ENCODE results near the gene PARP6.
A peak's percentile ranks its signal among the peaks of the same experiment; 100 is the strongest.

Gene PARP6

DNA sequence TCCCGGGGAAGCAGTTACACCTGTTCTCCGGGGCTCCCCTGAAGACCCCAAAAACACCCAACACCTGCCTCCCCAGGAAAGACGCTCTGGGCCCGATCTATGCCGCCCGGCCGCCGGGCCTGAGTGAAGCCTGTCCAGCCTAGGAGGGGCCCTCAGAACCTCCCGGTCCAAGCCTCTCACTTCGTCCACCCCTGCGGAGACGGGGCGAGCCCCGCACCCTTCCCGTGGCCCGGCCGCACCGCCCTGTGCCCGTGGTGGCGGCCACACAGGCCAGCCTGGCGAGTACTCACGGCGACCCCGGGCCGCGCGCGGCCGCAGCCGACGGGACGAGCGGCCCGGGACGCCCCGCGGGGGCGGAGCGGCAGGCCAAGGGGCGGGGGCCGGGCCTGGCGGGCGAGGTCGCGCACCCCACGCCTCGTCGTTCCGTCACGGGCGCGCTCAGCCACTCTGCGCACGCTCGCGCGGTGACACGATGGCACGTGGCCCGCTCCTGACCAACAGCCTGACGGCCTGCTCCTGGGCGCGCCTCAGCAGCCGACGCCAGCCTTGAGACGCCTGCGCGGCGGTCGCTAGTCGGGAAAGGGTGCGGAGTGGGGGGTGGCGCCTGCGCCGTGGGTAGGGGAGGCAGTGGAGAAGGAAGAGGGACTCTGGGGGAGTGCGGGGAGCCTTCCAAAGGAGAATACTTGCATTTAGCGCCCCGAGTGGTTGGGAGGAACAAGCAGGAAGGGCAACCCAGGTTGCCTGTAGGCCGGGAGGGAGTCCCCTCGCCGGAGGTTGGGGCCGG lies at the start of gene PARP6:
Gene PARP6, minus strand, starts transcription at position 342 of the 784 bp plus-strand sequence. CDS start 5,077 bp downstream, outside the sequence.
- DNase-seq, result peak; percentile 77

DNA sequence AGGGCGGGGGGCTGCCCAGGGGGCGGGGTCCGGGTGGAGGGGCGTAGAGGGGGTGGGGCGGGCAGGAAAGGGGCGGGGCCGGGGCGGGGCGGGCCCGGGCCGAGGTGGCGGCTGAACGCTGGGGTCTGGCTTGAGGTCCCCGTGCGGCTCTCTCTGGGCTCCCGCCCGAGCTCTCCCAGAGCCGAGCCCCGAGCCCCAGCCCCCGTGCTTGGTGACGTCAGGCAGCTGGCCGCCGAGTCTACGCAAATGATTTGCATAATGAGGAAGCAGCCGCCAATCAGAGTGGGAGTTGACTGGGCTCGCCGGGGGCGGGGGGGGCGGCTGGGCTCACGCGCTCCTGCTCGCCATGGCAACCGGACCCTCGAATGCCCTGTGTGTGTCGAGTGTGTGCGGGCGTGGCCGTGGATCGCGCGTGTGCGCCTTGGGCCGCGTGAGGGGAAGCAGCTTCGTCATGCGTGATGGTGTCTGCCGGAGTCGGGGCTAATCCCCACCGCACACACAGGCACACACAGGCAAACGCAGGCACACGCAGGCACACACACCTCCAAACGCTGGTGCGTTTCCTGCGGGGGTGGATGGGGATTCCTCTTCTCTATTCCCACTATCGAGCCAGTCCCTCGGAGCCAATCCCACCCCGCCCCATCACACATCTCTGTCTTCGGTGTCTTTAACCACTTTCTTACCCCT lies 47.8 kb upstream of the PARP6 start, which contains the start of gene CELF6:
Gene CELF6, minus strand, starts transcription at position 173 of the 687 bp plus-strand sequence. CDS start 283 bp downstream, outside the sequence.
- DNase-seq, result peak; percentile 31

- DNase-seq, result no peak
Measured at GRCh38 chr15:72319360-72319984, 47.1 kb upstream of the PARP6 start.

DNA sequence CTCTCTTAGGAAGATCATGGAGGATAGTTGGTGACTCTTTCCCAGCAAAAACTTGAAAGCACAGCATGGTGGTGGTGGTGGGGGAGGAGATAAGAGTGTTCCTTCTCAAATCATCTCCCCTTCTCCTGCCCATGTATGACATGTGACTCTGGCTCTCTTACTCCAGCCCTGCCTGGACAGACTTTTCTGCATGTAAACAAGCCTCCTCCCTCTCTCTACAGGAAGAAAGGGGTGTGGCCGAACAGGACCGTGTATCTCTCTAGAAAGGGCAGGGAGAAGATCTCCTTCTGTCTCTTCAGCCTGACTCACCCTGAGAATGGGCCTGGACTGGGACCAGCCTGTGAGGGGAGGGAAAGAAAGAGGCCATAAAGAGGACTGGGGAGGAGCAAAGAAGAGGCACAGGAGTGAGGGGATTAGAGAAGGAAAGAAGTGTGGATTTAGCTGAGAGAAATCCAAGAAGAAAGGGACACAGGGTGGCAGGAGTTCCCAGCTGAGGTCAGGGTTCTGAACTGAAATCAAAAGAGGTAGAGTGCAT lies 46.1 kb upstream of the PARP6 start:
- no peak for DNase-seq

- DNase-seq, result no peak
Measured at GRCh38 chr15:72315706-72316370, 43.5 kb upstream of the PARP6 start.

- DNase-seq, result no peak
Measured at GRCh38 chr15:72313881-72314280, 41.5 kb upstream of the PARP6 start.

DNA sequence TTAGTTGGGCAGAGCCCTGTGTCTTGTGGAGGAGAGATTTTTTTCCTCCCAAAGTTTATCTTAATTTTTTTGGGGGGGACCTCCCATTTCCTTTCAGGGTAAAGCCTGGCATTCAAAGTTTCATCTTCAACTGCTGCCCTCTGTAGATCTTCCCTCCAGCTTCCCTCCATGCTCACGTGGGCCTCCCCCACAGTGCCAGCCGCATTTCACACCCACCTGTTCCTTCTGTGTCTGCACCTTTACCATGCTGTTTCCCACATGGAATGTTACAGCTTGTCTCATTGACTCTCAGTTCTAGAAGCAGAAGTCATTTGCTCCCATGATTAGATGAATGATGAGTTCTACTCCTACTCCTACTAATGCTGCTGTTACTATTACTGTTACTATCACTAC lies 41.1 kb upstream of the PARP6 start:
- no peak for DNase-seq

GRCh38 chr15:72312605-72313447 lies 40.5 kb upstream of the PARP6 start:
- DNase-seq, result no peak

DNA sequence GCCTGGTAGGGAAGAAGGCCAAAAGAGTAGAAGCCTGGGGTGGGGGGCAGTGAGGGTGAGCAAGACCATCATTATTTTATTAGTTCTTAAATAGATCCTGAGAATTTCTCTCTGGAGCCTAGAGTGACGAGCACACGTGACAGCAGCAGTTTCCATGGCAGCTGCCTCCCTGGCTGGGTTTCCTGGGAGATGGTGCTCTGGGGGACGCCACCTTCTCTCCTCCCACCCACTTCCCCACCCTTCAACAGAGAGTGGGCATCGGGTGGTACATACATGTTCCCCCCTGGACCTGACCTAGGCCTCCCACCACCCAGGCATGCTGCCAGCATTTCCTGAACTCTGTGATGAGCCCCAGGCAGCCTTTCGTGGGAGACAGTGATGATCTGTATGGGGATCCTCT lies 34.7 kb upstream of the PARP6 start:
- DNase-seq, result no peak

- peak; percentile 36 for DNase-seq
Measured at GRCh38 chr15:72306211-72306785, 33.9 kb upstream of the PARP6 start.

DNA sequence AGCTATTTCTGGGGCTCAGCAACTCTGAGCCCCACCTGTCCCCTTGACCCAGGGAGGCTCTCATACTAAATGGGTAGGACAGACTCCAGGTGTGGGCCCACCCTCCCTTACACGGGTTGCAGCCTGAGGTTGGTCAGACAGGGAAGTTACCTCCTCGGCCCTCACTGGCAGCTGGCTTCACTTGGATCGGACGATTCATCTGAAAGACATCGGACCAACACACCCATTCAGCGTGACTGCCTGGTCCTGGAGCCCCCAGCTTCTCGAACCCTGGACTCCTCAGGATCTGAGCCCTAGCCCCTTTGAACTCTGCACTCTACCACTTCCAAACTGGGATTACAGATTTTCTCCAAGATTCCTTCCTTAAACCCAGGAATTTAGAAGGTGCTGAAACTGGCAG lies 32.2 kb upstream of the PARP6 start:
- DNase-seq, result no peak

DNA sequence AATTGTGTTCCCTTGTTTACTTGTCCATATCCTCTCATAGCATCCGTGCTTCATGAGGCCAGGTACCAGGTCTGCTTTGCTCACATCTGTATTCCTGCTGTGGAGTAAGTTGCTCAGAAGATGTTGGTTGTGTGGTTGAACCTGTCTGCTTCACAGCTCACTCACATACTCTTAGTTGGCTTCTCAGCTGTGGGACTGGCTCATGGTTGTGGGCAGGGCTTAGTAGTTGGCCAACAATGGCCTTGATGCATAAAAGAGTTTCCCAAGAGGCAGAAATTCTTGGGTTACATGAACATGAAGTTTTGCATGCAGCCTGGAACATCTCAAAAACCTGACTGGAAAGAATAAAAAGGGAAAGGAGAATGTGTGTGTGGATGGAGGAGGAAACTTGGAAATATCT lies 30.6 kb upstream of the PARP6 start:
- DNase-seq, result no peak

DNA sequence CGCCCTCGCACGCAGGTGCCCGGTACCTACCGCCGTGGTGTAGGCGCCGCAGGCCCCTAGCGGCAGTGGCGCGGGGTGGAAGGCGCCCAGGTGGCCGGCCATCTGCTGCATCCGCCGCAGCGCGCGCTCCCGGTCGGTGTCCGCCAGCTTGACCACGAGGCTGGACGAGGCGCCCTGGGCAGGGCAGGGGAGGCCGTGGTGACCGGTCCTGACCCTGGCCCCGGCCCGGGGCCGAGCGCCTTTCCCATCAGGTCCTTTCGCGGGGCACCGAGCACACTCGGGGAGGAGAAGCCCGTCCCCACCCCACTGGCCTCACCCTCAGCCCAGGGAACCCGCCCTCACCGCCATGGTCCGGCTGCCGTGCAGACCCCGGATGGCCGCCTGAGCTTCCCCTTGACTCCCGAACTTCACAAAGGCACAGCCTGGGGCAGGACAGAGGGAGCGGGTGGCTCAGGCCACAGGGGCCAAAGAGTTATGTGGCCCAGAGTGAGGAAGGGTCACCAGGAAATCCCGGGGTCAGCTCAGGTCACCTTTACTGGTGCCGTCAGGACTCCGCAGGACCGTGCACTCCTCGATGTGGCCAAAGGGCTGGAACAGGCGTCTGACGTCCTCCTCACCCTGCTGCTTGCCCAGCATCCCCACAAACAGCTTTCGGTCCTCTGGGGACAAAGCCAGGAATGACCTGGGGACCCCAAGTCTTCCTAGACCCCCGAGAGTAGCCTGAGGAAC lies 17.4 kb upstream of the PARP6 start:
- DNase-seq, result no peak

GRCh38 chr15:72288796-72289596 lies 16.6 kb upstream of the PARP6 start:
- DNase-seq, result no peak

- DNase-seq, result no peak
Measured at GRCh38 chr15:72285927-72286516, 13.7 kb upstream of the PARP6 start.

DNA sequence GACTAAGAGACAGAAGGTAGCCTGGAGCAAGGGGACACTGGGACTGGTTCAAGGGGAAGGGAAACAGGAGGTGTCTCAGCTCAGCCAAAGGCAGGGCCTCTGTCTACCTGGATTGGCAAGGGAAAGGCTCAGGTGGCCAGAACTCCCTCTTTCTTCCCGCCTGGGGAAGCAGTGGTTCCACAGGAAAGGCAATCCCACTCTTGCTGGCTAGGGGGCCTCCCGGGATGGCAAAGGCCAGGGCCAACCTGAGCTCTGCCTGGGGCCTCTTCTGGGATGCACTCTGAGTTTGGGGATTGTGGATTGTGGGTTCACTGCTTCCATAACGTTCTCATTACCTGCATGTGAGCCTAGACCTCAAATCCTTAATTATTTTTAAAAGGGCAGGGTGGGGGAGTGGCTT lies 13.0 kb upstream of the PARP6 start:
- no peak for DNase-seq

DNA sequence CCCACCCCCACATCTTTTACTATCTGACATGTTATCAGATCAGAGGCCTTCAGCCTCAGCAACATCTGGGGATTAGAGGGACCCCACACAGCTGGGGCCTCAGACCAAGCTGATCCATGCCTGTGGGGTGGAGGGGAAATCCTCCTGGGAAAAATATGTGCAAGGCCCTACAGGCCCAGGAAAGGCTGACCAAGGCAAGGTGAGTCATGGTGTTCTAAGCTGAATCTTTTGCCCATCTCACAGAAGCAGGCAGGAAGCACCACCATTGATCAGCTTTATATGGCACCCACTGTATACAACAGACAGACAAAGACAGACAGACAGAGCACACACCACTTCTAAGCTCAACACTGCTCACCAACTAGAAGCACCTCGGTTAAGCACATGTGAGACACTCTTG lies 12.4 kb upstream of the PARP6 start:
- no peak for DNase-seq

- no peak for DNase-seq
Measured at GRCh38 chr15:72281713-72282112, 9.4 kb upstream of the PARP6 start.

DNA sequence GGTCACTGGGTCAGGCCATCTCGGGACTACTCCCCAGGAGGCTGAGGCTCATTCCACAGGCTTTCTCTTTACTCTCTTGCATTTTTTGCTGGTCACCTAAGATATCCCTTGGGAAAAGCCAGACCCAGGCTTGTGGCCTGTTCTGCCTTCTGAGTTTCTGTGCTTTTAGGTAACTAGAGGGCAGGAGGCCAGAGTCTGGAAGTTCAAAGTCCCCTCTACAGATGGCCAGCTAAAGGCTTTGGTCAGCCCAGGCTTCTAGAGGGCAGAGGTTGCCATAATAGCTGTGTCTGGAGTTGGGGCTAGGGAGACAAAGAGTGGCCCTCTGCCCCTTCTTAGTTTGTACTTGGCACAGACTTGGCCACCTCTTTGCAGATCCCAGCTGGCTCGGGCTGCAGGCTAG lies 8.4 kb upstream of the PARP6 start:
- DNase-seq, result no peak

GRCh38 chr15:72278737-72279136 lies 6.4 kb upstream of the PARP6 start:
- DNase-seq, result no peak

All from SIG-M5 (cell line).